Mucosa of gallbladder (tissue), 1 donor: Measurements from ENCODE around the gene GNG7. TPM values are rescaled to one million over a fixed set of nuclear protein-coding genes. Genes with fewer than 3 reads are reported as not detected.
A peak's percentile ranks its signal among the peaks of the same experiment; 100 is the strongest.
"Not testable (repeated sequence)": the region's sequence is repeated elsewhere in the genome, so short reads cannot be mapped to it uniquely, and the experiment has no call there.

ENCODE experiments used
- DNase-seq: peaks from one replicate; pipeline ENCODE4 v3.0.0-alpha.2; 2020; ENCODE audit warnings: low spot score
- total RNA-seq: library from RNA; stranded (reverse); gene quantifications from one replicate; pipeline ENCODE4 v1.2.1, GENCODE V29; 2021
- donor health status: DM: no; HTN: no; CAD: no.

GNG7 gene
- total RNA-seq, 1 donor from 2014 or later, result 12.4 TPM

GRCh38 chr19:2602391-2603181 is 99.9 kb downstream of the GNG7 start:
- DNase-seq, result peak; percentile 80

GRCh38 chr19:2600914-2601870 is 101.3 kb downstream of the GNG7 start:
- DNase-seq, result no peak

- DNase-seq, result no peak
These were observed 108.2 kb downstream of the GNG7 start for GRCh38 chr19:2594319-2594718.

- no peak for DNase-seq
These were observed 109.7 kb downstream of the GNG7 start for GRCh38 chr19:2592824-2593223.

- no peak for DNase-seq
These were observed 110.8 kb downstream of the GNG7 start for GRCh38 chr19:2591537-2592291.

- DNase-seq, result no peak
These were observed 111.7 kb downstream of the GNG7 start for GRCh38 chr19:2590630-2591399.

GRCh38 chr19:2589441-2589840 is 113.1 kb downstream of the GNG7 start:
- no peak for DNase-seq

- no peak for DNase-seq
These were observed 114.3 kb downstream of the GNG7 start for GRCh38 chr19:2588081-2588777.

- DNase-seq, result no peak
These were observed 115.3 kb downstream of the GNG7 start for GRCh38 chr19:2587001-2587719.

GRCh38 chr19:2586196-2586595 is 116.3 kb downstream of the GNG7 start:
- DNase-seq, result no peak

- DNase-seq, result no peak
These were observed 118.5 kb downstream of the GNG7 start for GRCh38 chr19:2584002-2584401.

- DNase-seq, result no peak
These were observed 119.2 kb downstream of the GNG7 start for GRCh38 chr19:2582984-2583956.

- not testable (repeated sequence) for DNase-seq
These were observed 122.1 kb downstream of the GNG7 start for GRCh38 chr19:2580396-2580795.

GRCh38 chr19:2579678-2580280 is 122.7 kb downstream of the GNG7 start:
- no peak for DNase-seq

- DNase-seq, result peak; percentile 89
These were observed 123.4 kb downstream of the GNG7 start for GRCh38 chr19:2578901-2579677.

- peak; percentile 40 for DNase-seq
These were observed 124.1 kb downstream of the GNG7 start for GRCh38 chr19:2578391-2578890.

GRCh38 chr19:2577722-2578335 is 124.7 kb downstream of the GNG7 start:
- no peak for DNase-seq
